ENCODE data around the gene CD1E. TPM values are rescaled to one million over a fixed set of nuclear protein-coding genes. Genes with fewer than 3 reads are reported as not detected.

CD1E gene
- total and polyA plus RNA-seq, 2 of the 8 experiments (the other 6 are each of a cell fraction or from before 2014, with no cell fraction given), result not detected

GRCh38 chr1:158334526-158335212, 19.0 kb upstream of the CD1E start (continued):
- TF ChIP-seq EZH2 (IDR thresholded peaks at IDR 0.05; ENCODE audit: low read depth, low read length, severe bottlenecking) (no peak), TCF12 (IDR thresholded peaks at IDR 0.05; ENCODE audit: low read depth, low read length) (no peak), RXRA (IDR thresholded peaks at IDR 0.05; ENCODE audit: insufficient read depth, low read depth, low read length) (no peak), SUZ12 (IDR thresholded peaks at IDR 0.05; ENCODE audit: low read length) (no peak), ZNF274 (IDR thresholded peaks at IDR 0.05; ENCODE audit: borderline replicate concordance, extremely low read depth, low read length) (no peak)

Data from H1 (cell line).